Fibroblast of skin of abdomen (primary cell): ENCODE measurements around the gene SLC4A2.
"Not testable (repeated sequence)": the region's sequence is repeated elsewhere in the genome, so short reads cannot be mapped to it uniquely, and the experiment has no call there.

Source experiments
- DNase-seq: peaks from one replicate; pipeline ENCODE4 v3.0.0-alpha.2; 2013

The SLC4A2 gene

GRCh38 chr7:151025924-151026671 is 33.3 kb upstream of the SLC4A2 start:
- DNase-seq, result no peak

GRCh38 chr7:151026771-151027727 is 32.3 kb upstream of the SLC4A2 start:
- not testable (repeated sequence) for DNase-seq

DNA sequence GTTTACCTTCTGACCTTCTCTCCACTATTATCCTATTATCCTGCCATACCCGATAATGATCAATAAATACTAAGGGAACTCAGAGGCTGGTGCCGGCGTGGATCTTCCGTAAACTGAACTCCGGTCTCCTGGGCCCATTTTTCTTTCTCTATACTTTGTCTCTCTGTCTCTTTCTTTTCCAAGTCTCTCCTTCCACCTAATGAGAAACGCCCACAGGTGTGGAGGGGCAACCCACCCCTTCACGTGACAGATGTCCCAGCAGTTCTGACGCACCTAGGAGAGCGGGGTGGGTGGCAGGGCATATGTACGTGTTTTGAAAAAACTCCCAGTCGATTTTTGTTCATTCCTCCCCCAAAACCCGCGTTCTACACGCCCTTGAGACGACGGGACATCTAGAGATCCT is 31.7 kb upstream of the SLC4A2 start:
- DNase-seq, result not testable (repeated sequence)

DNA sequence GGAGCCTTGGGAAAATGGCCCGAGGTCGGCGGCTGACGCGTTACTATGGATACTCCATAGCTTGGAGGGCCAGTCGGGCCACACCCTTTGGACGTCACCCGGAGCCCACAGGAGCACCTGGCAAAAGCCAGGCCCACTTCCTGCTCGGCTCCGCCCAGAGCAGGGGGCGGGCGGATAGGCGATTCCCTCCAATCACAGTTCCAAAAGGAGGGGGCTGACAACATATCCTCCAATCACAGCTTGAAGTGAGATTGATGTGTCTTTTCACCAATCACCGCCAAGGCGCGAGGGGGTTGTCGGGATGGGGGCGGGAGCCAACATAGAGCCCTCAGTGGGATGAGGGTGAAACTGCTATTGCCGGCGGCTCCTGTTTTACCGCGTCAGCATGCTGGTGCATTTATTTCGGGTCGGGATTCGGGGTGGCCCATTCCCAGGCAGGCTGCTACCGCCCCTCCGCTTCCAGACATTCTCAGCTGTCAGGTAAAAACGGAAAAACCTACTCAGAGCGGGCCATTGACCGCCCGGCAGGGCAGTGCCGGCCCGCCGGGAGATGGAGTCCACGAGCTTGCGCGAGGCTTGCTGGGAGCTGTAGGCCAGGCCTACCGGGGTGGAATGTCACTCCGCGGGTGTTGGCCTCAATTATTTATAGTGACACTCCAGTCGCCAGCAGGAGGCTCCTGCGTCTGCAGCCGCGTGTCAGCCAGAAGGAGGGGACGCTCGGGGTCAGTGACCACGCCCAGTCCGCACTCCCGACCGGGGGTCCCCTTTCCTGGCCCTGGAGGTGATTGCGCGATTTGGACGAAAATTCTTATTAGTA is 31.1 kb upstream of the SLC4A2 start, which contains the start of gene ABCB8:
Gene ABCB8 (plus strand): TSS at position 320 of the 817 bp plus-strand sequence. CDS start 66 bp downstream, at position 386.
- peak; percentile 99 for DNase-seq

DNA sequence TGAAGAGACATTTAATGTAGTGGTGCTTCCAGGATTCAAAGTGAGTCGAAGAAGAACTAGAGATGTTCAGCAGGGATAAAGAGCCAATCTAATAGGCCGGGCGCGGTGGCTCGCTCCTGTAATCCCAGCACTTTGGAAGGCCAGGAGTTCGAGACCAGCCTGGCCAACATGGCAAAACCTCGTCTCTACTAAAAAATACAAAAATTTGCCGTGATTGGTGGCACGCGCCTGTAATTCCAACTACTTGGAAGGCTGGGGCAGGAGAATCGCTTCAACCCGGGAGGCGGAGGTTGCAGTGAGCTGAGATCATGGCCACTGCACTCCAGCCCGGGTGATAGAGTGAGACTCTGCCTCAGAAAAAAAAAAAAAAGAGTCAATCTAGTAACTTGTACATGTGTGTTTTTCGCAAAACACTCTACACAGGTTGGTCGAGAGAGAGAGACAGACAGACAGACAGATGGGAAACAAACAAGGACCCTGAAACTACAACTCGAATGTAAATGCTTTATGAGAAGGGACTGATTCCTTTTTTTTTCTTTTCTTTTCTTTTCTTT is 30.4 kb upstream of the SLC4A2 start:
- DNase-seq, result no peak

DNA sequence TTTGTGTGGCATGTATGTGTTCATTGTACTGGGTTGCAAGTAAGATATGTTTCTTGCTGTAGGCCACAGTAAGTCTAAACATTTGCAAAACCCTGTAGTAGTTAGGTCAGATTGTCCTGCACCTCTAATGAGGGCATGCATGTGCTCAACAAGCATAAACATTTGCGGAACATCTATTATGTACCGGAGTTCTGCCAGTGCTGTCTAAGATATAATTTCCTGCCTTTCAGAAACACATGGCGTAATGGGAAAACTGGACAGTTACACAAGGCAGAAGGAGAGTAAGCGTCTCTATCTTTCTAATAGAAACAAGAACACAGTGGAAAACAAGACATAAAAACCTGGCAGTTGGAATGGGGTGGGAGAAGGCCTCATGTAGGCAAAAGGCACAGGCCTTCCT is 28.4 kb upstream of the SLC4A2 start:
- DNase-seq, result no peak

DNA sequence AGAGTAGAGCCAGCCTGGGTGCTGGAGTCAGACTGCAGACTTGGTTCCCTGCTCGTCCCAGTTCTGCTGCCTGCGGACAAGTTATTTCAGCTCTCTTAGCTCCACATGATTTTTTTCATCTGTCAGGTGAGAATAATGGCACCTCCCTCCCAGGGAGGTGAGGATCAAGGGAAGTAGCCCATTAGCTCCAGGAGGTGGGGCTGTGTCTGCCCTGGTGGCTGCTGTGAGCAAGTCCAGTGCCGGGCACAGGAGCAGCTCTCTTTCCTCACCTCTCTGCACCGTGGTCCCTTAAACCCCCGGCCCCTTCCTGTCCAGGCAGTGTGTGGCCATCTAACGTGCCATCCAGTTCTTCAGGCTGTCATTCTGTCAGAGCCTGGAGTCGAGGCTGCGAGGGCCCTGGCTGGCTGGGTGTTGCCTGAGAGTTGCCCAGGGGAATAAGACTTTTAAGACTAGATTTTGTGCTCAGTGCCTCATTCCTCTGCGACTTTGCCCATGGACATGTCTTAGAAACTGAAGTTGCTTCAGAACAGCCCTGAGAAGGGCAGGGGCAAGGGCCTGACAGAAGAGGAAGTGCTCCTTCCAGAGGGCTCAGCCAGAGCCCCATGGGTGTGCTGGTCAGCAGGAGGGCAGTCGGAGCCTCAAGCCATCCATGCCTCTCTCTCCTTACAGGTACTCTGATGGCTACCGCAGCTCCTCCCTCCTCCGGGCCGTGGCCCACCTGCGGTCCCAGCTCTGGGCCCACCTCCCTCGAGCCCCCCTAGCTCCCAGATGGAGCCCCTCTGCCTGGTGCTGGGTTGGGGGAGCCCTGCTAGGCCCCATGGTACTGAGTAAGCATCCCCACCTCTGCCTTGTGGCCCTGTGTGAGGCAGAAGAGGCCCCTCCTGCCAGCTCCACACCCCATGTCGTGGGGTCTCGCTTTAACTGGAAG is 26.2 kb upstream of the SLC4A2 start:
- DNase-seq, result no peak

GRCh38 chr7:151033864-151034249 is 25.5 kb upstream of the SLC4A2 start:
- no peak for DNase-seq

- DNase-seq, result no peak
Measured at GRCh38 chr7:151034312-151035025, 24.9 kb upstream of the SLC4A2 start.

GRCh38 chr7:151035026-151035717 is 24.2 kb upstream of the SLC4A2 start:
- no peak for DNase-seq

- no peak for DNase-seq
Measured at GRCh38 chr7:151035902-151036301, 23.5 kb upstream of the SLC4A2 start.

- DNase-seq, result peak; percentile 89
Measured at GRCh38 chr7:151038951-151039849, 20.2 kb upstream of the SLC4A2 start.

DNA sequence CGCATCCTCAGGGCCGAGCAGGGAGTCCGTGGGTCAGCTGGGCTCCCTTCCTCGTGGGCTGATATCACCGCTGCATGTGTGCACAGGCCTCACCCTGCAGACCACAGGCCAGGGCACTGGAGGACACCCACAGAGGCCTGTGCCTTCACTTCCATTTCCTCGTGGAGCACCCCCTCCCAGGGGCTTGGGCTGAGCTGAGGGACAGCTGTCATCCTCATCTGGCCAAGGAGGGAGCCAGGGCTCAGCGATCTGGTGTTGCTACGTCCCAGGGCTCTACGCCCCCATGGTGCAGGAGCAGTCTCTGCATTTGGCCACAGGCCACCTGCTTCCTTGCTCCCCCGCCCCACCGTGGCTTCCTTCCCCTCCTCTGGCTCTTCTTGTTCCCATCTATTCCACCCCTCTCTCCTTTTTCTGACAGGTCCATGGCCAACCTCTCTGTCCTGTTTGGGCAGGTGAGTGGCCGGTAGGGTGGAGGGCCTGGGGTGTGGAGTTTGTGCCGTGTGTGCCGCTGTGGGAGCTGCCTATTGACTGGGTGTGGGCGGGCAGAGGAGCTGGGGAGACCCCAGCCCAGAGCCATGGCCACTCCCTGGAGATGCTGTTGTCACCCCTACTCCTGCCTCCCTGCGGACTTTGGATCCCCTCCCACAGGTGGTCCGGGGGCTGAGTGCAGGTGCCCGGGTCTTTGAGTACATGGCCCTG is 19.4 kb upstream of the SLC4A2 start:
- no peak for DNase-seq

DNA sequence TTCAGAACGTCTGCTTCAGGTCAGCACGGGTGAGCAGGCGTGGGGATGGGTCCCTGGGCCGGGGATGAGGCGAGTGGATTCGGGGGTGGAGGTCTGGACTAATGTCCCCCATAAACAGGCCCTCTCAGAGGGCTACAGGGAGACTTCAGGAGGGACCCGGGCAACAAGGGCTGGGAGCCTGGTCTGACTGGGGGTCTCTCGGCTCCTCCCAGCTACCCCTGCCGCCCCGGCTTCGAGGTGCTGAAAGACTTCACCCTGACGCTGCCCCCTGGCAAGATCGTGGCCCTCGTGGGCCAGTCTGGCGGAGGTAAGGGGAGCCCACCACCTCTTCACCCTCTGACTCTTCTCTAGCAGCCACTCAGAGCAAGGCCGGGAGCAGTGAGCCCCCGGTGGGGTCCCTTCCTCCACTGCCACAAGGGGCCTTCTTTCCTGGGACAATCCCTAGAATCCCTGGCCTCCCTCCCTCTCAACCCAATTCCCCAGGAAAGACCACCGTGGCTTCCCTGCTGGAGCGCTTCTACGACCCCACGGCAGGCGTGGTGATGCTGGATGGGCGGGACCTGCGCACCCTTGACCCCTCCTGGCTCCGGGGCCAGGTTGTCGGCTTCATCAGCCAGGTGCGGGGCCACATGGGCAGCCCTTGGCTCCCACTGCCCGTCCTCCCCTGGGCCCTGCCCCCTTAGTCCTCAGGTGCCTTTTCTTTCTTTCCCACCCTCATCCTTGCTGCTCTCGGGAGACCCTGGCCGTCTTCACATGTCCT is 18.6 kb upstream of the SLC4A2 start:
- no peak for DNase-seq

DNA sequence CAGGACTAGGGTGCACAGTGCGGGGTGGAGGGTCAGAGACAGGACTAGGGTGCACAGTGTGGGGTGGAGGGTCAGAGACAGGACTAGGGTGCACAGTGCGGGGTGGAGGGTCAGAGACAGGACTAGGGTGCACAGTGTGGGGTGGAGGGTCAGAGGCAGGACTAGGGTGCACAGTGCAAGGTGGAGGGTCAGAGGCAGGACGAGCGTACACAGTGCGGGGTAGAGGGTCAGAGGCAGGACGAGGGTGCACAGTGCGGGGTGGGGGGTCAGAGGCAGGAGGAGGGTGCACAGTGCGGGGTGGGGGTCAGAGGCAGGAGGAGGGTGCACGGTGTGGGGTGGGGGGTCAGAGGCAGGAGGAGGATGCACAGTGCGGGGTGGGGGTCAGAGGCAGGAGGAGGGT is 15.9 kb upstream of the SLC4A2 start:
- not testable (repeated sequence) for DNase-seq

GRCh38 chr7:151043959-151044358 is 15.4 kb upstream of the SLC4A2 start:
- no peak for DNase-seq

DNA sequence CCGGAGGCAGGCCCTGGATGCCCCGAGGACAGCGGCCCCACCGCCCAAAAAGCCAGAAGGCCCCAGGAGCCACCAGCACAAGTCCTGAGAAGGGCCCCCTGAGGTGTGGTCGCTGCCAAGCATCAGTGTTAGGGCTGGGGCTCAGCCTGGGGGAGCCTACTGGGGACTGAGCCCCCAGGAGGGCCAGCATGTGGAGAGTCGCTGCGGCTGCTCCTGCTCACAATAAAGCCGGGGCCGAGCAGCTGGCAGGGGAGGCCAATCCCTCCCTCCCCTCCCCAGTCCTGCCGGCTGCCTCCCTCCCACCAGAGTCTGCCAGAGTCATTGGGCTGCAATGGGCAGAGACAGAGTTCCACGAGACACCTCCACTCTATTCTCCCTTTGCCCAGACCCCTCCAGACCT is 14.1 kb upstream of the SLC4A2 start:
- no peak for DNase-seq
